BE2C (cell line): ENCODE measurements around the gene SLC13A5.

Experiments
- DNase-seq: peaks from one replicate; pipeline ENCODE4 v3.0.0-alpha.2; 2020
- H3K27me3 ChIP-seq: fragments of 250-450 bp; sonication (Bioruptor Pico); 2 replicates; pipeline ENCODE4 v1.5.1; 2020; ENCODE audit warnings: mild to moderate bottlenecking
- H3K36me3 ChIP-seq: fragments of 250-450 bp; sonication (Bioruptor Pico); 2 replicates; pipeline ENCODE4 v1.5.1; 2020; ENCODE audit warnings: mild to moderate bottlenecking
- H3K4me1 ChIP-seq: fragments of 250-450 bp; sonication (Bioruptor Pico); 2 replicates; pipeline ENCODE4 v1.5.1; 2020
- H3K4me3 ChIP-seq: 2 replicates; pipeline ENCODE4 v1.5.1; 2011; ENCODE audit warnings: low read depth, low read length
- H3K9me3 ChIP-seq: fragments of 250-450 bp; sonication (Bioruptor Pico); 2 replicates; pipeline ENCODE4 v1.5.1; 2020
- TF ChIP-seq, protein P1 (sequence below): IDR thresholded peaks from 2 replicates; pipeline ENCODE4 v1.5.1; 2012; ENCODE audit warnings: mild to moderate bottlenecking, low read depth, low read length

SLC13A5 gene

DNA sequence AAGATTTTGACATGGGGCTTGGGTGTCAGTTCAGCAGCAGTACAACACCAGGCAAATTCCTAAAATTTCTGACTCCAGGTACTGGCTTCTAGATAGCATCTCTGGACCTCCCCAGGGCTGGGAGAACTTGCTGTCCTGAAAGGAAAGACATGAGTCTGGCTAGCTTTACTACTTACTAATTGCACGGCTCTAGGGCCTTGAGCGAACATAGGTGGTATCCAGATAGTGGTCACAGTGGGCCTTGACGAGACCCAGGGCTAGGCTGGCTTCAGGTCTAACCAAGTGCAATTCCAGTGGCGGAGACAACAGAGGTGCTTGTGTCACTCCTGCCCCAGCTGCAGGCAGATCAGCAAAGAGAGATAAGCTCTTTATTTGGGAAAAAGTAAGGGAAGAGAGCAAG is 16.4 kb upstream of the SLC13A5 start:
- Histone ChIP-seq H3K4me1 (no peaks in the 10 kb centered on the region), H3K27me3 (no peaks in the 10 kb centered on the region), H3K36me3 (no peaks in the 10 kb centered on the region), H3K4me3 (no peak overlapping the region), H3K9me3 (no peaks in the 10 kb centered on the region)
- DNase-seq, result no peak
- TF ChIP-seq, protein P1, sequence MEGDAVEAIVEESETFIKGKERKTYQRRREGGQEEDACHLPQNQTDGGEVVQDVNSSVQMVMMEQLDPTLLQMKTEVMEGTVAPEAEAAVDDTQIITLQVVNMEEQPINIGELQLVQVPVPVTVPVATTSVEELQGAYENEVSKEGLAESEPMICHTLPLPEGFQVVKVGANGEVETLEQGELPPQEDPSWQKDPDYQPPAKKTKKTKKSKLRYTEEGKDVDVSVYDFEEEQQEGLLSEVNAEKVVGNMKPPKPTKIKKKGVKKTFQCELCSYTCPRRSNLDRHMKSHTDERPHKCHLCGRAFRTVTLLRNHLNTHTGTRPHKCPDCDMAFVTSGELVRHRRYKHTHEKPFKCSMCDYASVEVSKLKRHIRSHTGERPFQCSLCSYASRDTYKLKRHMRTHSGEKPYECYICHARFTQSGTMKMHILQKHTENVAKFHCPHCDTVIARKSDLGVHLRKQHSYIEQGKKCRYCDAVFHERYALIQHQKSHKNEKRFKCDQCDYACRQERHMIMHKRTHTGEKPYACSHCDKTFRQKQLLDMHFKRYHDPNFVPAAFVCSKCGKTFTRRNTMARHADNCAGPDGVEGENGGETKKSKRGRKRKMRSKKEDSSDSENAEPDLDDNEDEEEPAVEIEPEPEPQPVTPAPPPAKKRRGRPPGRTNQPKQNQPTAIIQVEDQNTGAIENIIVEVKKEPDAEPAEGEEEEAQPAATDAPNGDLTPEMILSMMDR, result no peak

DNA sequence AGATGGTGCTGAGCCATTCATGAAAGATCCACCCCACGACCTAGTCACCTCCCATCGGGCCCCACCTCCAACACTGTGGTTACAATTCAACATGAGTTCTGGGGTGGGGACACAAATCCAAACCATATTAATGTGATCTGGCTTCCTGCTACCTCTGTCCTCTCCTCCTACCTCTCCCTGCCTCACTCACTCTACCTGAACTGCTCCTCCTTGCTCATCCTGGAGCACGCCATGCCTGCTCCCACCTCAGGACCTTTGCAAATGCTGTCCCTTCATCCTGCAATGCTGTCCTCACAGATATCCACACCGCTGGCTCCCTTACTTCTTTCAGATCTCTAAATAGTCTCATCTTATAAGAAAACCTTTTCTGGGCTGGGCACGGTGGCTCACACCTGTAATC is 10.8 kb upstream of the SLC13A5 start:
- TF ChIP-seq, protein P1, result no peak
- no peaks in the 10 kb centered on the region for H3K27me3 ChIP-seq
- no peaks in the 10 kb centered on the region for H3K9me3 ChIP-seq
- no peak for DNase-seq
- no peaks in the 10 kb centered on the region for H3K4me1 ChIP-seq
- H3K36me3 ChIP-seq, result no peaks in the 10 kb centered on the region
- H3K4me3 ChIP-seq, result no peak overlapping the region

DNA sequence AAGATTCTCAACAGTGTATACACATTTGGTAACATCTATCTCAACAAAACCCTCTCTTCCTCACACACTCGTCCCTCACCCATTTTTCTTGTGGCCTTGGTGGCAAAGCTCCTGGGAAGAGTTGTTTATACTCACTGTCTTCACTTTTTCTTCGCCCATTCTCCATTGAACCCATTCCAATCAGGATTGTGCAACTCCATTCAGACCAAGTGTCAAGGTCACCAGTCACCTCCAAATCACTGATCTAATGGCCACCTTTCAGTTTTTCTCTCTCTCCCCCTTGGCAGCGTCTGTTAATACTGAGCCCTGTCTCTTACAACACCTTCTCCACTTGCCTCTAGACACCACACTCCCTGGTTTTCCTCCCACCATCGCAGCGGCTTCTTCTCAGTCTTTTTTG is 8.6 kb upstream of the SLC13A5 start:
- DNase-seq, result no peak
- Histone ChIP-seq H3K9me3 (no peaks in the 10 kb centered on the region), H3K4me1 (no peaks in the 10 kb centered on the region), H3K4me3 (no peak overlapping the region), H3K36me3 (no peaks in the 10 kb centered on the region), H3K27me3 (no peaks in the 10 kb centered on the region)
- TF ChIP-seq, protein P1, result no peak

DNA sequence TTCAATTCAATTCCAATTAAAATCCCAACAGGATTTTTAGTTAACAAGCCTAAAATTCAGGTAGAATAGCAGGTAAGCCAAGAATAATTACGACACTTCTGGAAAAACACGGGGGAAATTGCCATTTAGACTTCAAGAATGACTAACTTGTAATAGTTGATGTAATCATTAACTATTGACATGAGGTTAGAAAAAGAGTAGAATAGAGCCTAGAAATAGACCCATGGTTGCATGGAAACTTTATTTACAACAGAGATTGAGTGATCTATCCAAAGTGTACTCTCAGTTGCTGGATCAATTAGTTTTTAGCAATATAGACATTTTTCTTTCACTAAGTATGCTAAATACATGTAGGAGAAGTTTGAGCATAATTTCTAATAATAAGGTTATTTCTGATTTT is 3.6 kb upstream of the SLC13A5 start:
- Histone ChIP-seq H3K36me3 (no peaks in the 10 kb centered on the region), H3K27me3 (no peaks in the 10 kb centered on the region), H3K4me3 (no peak overlapping the region), H3K4me1 (no peaks in the 10 kb centered on the region), H3K9me3 (no peaks in the 10 kb centered on the region)
- TF ChIP-seq, protein P1, result no peak
- no peak for DNase-seq

DNA sequence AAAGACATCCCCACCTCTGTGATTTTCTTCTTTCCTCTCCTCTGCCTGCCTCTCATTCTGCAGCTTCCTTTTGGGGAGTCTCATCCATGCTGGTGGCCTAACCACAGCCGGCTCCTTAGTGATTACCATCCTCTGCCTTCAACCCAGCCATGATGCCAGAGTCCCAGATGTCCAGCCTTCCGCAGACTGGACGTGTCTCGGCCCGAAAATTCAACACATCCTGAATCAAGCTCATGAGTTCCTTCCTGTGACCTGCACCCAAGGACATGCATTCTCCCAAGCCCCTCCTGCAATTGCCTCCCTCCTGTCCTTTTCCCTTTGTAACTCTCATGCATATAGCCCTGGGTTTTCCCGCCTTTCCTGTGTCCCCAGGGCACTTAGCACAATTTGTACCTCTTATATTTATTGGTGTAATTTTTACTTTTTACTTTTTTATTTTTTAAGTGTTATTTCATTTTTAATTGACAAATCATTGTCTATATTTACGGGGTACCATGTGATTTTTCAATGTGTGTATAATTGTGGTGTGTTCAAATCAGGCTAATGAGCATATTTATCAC is 1.2 kb upstream of the SLC13A5 start:
- Histone ChIP-seq H3K9me3 (no peaks in the 10 kb centered on the region), H3K4me1 (no peaks in the 10 kb centered on the region), H3K27me3 (0 out of 2 replicates have a peak, but pooled peaks cover 4% of the 10 kb centered on the region), H3K4me3 (no peak overlapping the region), H3K36me3 (no peaks in the 10 kb centered on the region)
- TF ChIP-seq, protein P1, result no peak
- no peak for DNase-seq

DNA sequence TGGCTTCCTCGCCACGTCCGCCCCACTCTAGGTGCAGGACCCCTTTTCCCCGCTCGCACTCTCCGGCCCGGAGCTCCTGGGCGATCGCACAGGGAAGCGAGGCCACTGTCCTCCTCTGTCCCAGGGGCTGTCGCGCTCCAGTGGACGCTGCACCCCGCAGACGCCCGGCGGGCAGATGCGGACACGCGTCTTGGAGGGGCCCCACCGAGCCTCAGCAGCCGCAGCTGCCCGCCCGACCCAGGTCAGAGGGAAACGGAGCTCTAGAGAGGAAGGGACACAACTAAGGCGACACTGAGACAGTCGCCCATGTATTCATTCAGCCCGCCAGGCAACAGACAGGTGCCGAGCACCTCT is 726 bp upstream of the SLC13A5 start:
- TF ChIP-seq, protein P1, result no peak
- Histone ChIP-seq H3K4me3 (no peak overlapping the region), H3K36me3 (no peaks in the 10 kb centered on the region), H3K4me1 (no peaks in the 10 kb centered on the region), H3K9me3 (no peaks in the 10 kb centered on the region), H3K27me3 (0 out of 2 replicates have a peak, but pooled peaks cover 4% of the 10 kb centered on the region)
- DNase-seq, result no peak
